ENCODE measurements around the gene IQGAP1.

- TF ChIP-seq ZNF274 (IDR thresholded peaks at IDR 0.05; ENCODE audit: low read depth, low read length) (no peak), CTCF (IDR thresholded peaks at IDR 0.05 in 2 of 3, conservative IDR thresholded peaks at IDR 0.05 in 1 of 3; ENCODE audit: borderline replicate concordance in 1 of 3, insufficient read depth in 1 of 3, low read depth in 2 of 3, low read length in 2 of 3) (no peak), EZH2 (IDR thresholded peaks at IDR 0.05) (no peak), EZH2phosphoT487 (IDR thresholded peaks at IDR 0.05; ENCODE audit: borderline replicate concordance) (no peak), REST (IDR thresholded peaks at IDR 0.05; ENCODE audit: low read depth) (no peak), POLR2A (IDR thresholded peaks at IDR 0.05; ENCODE audit: borderline replicate concordance, extremely low read depth, insufficient read depth, insufficient read length) (no peak), TCF7L2 (IDR thresholded peaks at IDR 0.05; ENCODE audit: borderline replicate concordance, extremely low read depth, insufficient read depth, insufficient read length) (no peak), POLR2AphosphoS5 (IDR thresholded peaks at IDR 0.05; ENCODE audit: low read depth, low read length) (no peak), CEBPB (IDR thresholded peaks at IDR 0.05; ENCODE audit: low read depth) (no peak), MAX (IDR thresholded peaks at IDR 0.05) (no peak)
These were observed 81.7 kb downstream of the IQGAP1 start for GRCh38 chr15:90469723-90470122.
